NCI-H1436 treated with DMSO at 0.1 percent for 48 hours (cell line): Measurements from ENCODE around the gene NCOA1.

ENCODE experiments used
- DNase-seq: peaks from one replicate; lab custom pipeline; 2025; lab: John Stamatoyannopoulos, UW

The NCOA1 gene

GRCh38 chr2:24742730-24743129 is 251.7 kb downstream of the NCOA1 start:
- DNase-seq = no peak

DNA sequence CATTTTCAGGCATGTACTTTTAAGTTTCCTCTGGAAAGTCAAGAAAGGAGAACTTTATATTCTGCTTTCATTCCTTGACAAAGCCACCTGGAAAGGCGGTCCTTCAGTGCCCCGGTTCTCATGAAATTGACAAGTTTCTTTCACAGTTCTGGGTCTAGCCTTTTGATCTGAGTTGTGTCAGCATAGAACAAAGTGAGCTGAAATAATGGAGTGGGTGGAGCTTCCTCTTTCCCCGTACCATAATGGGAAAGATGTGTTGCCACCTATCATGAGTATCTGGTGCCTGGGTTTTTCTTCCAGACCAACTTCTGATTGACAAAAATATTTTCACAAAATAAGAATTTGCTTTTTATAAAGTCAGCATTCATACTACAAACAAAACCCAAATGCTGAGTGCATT is 252.9 kb downstream of the NCOA1 start:
- no peak for DNase-seq

GRCh38 chr2:24744356-24744755 is 253.3 kb downstream of the NCOA1 start:
- no peak for DNase-seq

- no peak for DNase-seq
These were observed 254.8 kb downstream of the NCOA1 start for GRCh38 chr2:24745825-24746224.

DNA sequence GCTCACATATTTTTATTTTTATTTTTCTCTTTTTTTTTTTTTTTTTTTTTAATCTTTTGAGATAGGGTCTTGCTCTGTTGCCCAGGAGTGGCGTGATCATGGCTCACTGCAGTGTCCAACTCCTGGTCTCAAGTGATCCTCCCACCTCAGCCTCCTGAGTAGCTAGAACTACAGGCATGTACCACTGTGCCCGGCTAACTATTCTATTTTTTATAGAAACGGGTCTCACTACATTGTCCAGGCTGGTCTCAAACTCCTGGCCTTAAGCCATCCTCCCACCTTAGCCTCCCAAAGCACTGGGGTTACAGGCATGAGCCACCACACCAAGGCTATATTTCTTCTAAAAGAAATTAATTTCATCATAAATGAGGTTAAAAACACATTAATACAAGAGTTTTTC is 256.2 kb downstream of the NCOA1 start:
- no peak for DNase-seq

DNA sequence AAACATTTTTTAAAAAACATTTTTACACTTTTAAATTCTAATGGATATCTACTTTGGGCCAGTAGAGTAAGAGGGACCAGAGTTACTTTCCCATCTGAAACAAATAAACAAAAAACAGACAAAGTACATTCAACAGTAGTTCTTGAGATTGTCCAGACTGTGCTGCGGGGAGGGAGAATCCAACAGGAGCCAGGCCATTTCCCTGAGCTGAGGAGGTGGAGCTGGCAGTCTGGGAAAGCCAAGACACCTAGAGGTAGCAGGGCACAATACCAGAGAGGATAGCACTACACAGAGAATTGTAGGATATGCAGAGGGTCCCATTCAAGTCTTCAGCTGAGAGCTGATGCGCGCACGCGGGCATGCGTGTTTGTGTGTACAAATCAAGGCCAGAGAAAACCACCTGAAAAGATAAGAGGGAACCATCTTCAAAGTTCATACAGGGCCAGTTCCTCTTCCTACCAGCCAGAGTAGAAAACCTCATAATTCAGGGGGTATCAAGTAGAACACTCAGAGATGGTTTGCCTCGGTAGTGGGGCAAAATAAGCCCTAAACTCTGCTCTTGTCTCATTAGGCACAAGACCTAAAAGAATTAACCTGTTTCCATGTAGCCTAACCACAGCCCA is 258.1 kb downstream of the NCOA1 start:
- no peak for DNase-seq

DNA sequence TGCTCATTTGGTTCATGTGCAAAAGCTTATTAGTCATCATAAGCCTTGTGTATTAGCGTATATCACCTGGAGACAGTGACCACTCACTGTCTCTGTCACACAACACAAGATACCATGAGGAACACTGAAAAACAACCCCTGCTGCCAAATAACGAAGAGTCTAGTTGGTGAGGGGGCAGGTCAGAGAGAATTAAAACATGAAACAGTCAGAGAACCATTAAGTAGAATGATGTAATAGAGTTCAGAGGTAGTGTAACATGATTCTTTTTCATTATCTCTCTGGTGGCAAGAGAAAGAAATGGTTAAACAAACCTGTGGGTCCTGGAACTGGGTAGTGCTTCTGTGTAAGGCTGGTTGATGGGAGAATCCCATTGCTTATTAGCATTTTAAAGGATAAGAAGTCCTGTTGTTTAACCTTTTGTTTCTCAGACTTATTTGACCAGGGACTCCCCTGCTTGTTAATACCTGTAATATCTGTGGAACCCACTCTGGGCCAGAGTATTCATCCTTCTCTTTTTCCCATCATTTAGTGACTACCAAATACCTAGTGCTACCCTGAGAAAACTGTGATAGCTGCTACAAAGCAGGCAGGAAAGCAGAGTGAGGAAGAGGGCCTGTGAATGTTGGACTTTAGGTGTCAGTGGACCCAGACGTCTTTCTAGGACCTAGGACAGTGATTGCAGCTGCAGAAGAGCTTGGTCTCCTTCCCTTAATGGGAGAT is 264.1 kb downstream of the NCOA1 start:
- DNase-seq = no peak

GRCh38 chr2:24756789-24757188 is 265.7 kb downstream of the NCOA1 start:
- no peak for DNase-seq

DNA sequence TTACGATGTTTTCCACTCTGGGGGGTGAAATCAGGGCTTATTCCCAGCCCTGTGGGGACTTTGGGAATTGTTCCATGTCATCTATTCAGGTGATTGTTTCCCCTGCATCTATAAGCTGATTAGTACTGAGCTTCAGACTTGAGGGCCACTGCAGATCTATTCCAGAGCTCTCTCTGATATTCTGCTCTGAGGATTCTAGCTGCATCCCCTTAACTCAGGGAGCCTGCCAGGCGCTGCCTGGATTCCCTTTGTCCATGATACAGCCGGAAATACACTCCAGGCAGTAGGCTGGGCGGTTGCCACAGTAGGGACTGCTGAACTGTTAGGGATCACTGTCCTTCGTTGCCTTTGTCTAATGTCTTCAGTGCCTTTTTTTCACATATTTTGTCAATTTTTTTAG is 270.8 kb downstream of the NCOA1 start:
- DNase-seq = no peak

DNA sequence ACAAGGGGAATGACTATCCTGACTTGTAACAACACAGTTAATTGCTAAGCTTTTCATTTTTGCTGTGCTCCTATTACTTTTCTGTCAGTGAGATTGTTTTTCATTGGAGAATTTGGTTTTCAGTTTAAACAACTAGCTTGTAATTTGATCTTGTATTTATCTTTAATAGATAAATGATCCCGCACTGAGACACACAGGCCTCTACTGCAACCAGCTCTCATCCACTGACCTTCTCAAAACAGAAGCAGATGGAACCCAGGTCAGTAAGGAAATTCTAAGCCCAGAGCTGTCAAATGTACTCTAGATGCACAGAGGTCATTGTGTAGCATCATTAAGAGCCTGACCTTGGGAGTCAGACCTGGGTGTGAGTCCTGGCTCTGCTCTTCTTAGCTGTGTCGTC is 271.5 kb downstream of the NCOA1 start:
- no peak for DNase-seq

GRCh38 chr2:24763843-24764242 is 272.8 kb downstream of the NCOA1 start:
- DNase-seq = no peak

- no peak for DNase-seq
These were observed 275.6 kb downstream of the NCOA1 start for GRCh38 chr2:24766609-24767008.

- no peak for DNase-seq
These were observed 277.0 kb downstream of the NCOA1 start for GRCh38 chr2:24768013-24768412.

- DNase-seq = no peak
These were observed 277.5 kb downstream of the NCOA1 start for GRCh38 chr2:24768601-24769000.

GRCh38 chr2:24771061-24771460 is 280.0 kb downstream of the NCOA1 start:
- no peak for DNase-seq

DNA sequence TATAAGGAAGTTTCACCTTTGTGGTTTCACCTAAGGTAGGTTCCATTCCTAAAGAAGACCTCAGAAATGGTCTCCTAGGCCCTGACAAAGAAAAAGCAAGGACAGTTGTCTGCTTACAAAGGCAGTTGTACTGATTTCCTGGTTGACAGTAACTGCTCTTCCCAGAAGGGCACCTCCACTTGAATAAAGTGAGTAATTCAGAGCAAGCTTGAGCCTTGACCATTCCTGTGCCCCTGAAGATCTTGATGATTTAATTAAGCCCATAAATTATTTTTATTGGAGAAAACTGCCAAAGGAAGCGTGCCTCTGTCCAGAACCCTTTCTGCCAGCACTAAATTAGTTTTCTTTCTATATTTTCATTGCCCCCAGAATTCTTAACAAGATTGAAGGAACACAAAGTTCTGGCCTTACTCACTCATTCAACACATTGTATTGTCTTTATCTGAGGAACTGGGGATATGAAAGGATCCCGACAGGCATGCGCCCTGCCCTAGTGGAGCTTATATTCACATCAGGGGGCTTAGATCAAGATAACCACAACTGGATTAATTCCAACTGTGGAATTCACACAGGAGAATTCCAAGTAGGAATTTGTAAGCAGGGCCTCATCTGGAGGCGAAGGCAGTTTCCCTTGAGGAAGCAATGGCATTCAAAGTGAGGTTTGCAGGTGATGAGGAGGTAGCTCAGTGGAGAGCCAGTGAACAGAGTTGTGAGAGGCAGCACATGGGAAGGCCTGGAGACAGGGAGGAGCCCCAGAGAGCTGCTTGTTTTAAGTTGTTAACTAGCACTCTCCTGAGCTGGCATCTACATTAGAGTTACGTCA is 280.9 kb downstream of the NCOA1 start:
- DNase-seq = no peak

GRCh38 chr2:24774373-24774772 is 283.3 kb downstream of the NCOA1 start:
- DNase-seq = no peak

GRCh38 chr2:24779116-24779515 is 288.1 kb downstream of the NCOA1 start:
- DNase-seq = no peak

GRCh38 chr2:24783641-24784040 is 292.6 kb downstream of the NCOA1 start:
- DNase-seq = no peak

GRCh38 chr2:24785671-24786321 is 294.7 kb downstream of the NCOA1 start:
- peak; percentile 73 for DNase-seq

DNA sequence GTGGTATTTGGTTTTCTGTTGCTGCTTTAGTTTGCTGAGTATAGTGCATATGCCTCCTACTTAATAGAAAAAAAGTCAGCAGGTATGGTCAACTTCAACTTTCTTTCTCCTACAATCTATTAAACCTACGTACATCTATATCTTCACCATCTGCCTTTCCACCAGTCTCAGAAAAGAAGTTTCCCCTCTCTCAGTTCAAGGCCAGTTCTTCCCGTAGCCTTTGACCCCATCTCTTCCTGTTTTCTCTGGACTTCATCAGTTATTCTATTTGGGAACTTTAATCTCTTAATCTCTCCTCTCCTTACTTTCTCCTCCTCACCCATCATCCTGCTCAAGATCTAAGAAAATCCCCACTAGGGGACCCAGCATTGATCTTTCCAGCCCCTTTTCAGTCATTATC is 296.5 kb downstream of the NCOA1 start:
- DNase-seq = no peak

- DNase-seq = no peak
These were observed 297.8 kb downstream of the NCOA1 start for GRCh38 chr2:24788816-24789215.

- no peak for DNase-seq
These were observed 300.4 kb downstream of the NCOA1 start for GRCh38 chr2:24791452-24791851.
